KMS-11 (cell line): ENCODE results near the gene B3GNT8.
"Not testable (repeated sequence)": the region's sequence is repeated elsewhere in the genome, so short reads cannot be mapped to it uniquely, and the experiment has no call there.

Source experiments
- H2AFZ ChIP-seq: fragments of 200-600 bp; sonication (generic); 2 replicates; pipeline ENCODE4 v1.6.1; 2016; ENCODE audit warnings: antibody characterized with exemption, mixed run types, low read depth
- H3K27ac ChIP-seq: fragments of 200-600 bp; sonication (generic); 2 replicates; pipeline ENCODE4 v1.6.1; 2016; ENCODE audit warnings: mild to moderate bottlenecking, mixed run types
- H3K27me3 ChIP-seq: fragments of 200-600 bp; sonication (generic); 2 replicates; pipeline ENCODE4 v1.6.1; 2017; ENCODE audit warnings: mild to moderate bottlenecking, low read depth, mixed run types, moderate library complexity; ENCODE audit not compliant: insufficient read depth
- H3K36me3 ChIP-seq: fragments of 200-600 bp; sonication (generic); 2 replicates; pipeline ENCODE4 v1.6.1; 2017; ENCODE audit warnings: mild to moderate bottlenecking, mixed run types; ENCODE audit not compliant: insufficient read depth
- H3K4me1 ChIP-seq: fragments of 200-600 bp; sonication (generic); 2 replicates; pipeline ENCODE4 v1.6.1; 2016; ENCODE audit warnings: mild to moderate bottlenecking, low read depth, mixed run types; ENCODE audit not compliant: poor library complexity, severe bottlenecking
- H3K4me2 ChIP-seq: fragments of 200-600 bp; sonication (generic); 2 replicates; pipeline ENCODE4 v1.7.0; 2016; ENCODE audit warnings: mild to moderate bottlenecking, mixed run types
- H3K4me3 ChIP-seq: fragments of 200-600 bp; sonication (generic); IDR thresholded peaks from 2 replicates; pipeline ENCODE4 v1.6.1; 2017; ENCODE audit warnings: low read depth, low read length, mixed read lengths; ENCODE audit not compliant: insufficient read depth
- H3K79me2 ChIP-seq: fragments of 200-600 bp; sonication (generic); 2 replicates; pipeline ENCODE4 v1.6.1; 2016; ENCODE audit warnings: low read depth, mixed run types; ENCODE audit not compliant: insufficient read depth
- H3K9ac ChIP-seq: fragments of 200-600 bp; sonication (generic); 2 replicates; pipeline ENCODE4 v1.6.1; 2016; ENCODE audit warnings: mild to moderate bottlenecking, mixed run types
- H4K20me1 ChIP-seq: fragments of 200-600 bp; sonication (generic); 2 replicates; pipeline ENCODE4 v1.6.1; 2016; ENCODE audit warnings: mild to moderate bottlenecking, mixed run types; ENCODE audit not compliant: insufficient read depth
- TF ChIP-seq, protein P1 (sequence below): fragments of 200-600 bp; sonication (generic); conservative IDR thresholded peaks from 2 replicates; pipeline ENCODE4 v1.6.1; 2017; ENCODE audit warnings: low read depth, mild to moderate bottlenecking, antibody characterized with exemption, low read length, moderate library complexity, mixed read lengths

Gene B3GNT8

DNA sequence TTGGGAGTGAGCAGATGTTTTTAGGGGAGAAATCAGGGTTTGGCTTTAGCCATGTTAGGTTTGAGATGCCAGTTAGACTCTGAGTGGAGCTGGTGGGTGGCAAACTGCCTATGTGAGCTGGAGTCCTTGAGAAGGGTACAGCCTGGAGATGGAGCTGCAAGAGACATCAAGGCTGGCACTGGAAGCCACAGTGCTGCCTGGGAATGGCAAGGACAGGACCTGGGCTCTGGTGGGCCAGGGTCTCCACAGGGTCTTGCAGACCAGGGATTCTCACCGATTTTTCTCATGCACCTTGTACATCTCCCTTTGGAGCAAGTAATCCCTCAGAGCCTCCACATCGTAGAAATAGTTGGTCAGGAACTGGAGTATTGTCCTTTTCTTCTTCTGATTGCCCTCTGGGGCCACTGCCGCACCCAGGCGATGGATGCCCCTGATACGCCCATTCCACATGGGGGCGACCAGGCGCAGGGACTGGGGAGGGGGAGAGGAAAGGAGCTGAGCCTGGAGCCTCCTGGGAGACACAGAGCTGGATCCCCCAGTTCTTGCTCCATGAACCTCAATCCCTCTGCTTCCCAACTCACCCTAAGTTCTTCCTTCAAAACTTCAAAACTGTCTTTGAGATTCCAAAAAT, 10.9 kb upstream of the B3GNT8 start:
- peaks cover 12% of the 10 kb centered on the region; the same call in 1 of the 2 replicates for H3K79me2 ChIP-seq
- no peak overlapping the region for H3K27ac ChIP-seq
- H4K20me1 ChIP-seq = no peaks in the 10 kb centered on the region
- no peak overlapping the region for H2AFZ ChIP-seq
- no peaks in the 10 kb centered on the region for H3K36me3 ChIP-seq
- peak overlapping the region; percentile 66; the same call in 1 of the 2 replicates for H3K4me2 ChIP-seq
- H3K4me1 ChIP-seq = peaks cover 15% of the 10 kb centered on the region
- H3K4me3 ChIP-seq = no peak overlapping the region
- H3K27me3 ChIP-seq = no peaks in the 10 kb centered on the region; the same call in 1 of the 2 replicates
- TF ChIP-seq, protein P1, sequence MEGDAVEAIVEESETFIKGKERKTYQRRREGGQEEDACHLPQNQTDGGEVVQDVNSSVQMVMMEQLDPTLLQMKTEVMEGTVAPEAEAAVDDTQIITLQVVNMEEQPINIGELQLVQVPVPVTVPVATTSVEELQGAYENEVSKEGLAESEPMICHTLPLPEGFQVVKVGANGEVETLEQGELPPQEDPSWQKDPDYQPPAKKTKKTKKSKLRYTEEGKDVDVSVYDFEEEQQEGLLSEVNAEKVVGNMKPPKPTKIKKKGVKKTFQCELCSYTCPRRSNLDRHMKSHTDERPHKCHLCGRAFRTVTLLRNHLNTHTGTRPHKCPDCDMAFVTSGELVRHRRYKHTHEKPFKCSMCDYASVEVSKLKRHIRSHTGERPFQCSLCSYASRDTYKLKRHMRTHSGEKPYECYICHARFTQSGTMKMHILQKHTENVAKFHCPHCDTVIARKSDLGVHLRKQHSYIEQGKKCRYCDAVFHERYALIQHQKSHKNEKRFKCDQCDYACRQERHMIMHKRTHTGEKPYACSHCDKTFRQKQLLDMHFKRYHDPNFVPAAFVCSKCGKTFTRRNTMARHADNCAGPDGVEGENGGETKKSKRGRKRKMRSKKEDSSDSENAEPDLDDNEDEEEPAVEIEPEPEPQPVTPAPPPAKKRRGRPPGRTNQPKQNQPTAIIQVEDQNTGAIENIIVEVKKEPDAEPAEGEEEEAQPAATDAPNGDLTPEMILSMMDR = no peak
- no peak overlapping the region for H3K9ac ChIP-seq

GRCh38 chr19:41436674-41436951, 9.4 kb upstream of the B3GNT8 start:
- Histone ChIP-seq H3K4me1 (peaks cover 15% of the 10 kb centered on the region), H3K4me3 (no peak overlapping the region), H3K27ac (no peak overlapping the region), H3K4me2 (no peak overlapping the region), H3K9ac (no peak overlapping the region), H3K27me3 (no peaks in the 10 kb centered on the region), H4K20me1 (no peaks in the 10 kb centered on the region), H3K79me2 (peaks cover 12% of the 10 kb centered on the region; the same call in 1 of the 2 replicates), H2AFZ (no peak overlapping the region), H3K36me3 (no peaks in the 10 kb centered on the region)
- TF ChIP-seq, protein P1 = no peak

DNA sequence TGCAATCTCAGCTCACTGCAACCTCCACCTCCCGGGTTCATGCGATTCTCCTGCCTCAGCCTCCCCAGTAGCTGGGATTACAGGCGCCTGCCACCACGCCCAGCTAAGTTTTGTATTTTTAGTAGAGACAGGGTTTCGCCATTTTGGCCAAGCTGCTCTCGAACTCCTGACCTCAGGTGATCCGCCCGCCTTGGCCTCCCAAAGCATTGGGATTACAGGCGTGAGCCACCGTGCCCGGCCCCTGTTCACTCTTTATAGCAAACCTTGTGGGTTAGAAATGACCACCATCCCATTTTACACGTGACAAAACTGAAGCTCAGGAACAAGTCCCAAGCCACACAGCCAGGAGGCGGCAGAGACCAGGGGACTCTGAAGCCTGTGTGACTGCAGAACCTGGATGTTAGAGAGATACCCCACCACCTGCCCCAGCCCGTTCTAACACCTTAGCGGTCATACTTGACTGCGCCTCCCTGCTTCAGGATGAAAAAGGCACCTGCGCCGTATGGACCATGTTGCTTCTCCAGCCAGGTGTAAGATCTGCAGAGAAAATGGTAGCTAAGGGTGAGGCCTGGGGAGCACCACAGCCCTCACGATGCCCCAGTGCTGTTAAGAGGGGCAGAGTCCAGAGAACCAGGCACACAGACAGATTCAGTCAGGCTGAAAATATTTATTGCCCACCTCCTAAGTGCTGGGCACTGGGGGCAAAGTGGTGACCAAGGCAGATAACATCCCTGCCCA, 8.9 kb upstream of the B3GNT8 start:
- peaks cover 15% of the 10 kb centered on the region for H3K4me1 ChIP-seq
- no peak overlapping the region for H3K4me3 ChIP-seq
- no peak overlapping the region for H3K27ac ChIP-seq
- H4K20me1 ChIP-seq = no peaks in the 10 kb centered on the region
- no peaks in the 10 kb centered on the region for H3K36me3 ChIP-seq
- TF ChIP-seq, protein P1 = no peak
- peaks cover 12% of the 10 kb centered on the region; the same call in 1 of the 2 replicates for H3K79me2 ChIP-seq
- no peak overlapping the region for H3K4me2 ChIP-seq
- H3K27me3 ChIP-seq = no peaks in the 10 kb centered on the region
- H2AFZ ChIP-seq = no peak overlapping the region
- H3K9ac ChIP-seq = no peak overlapping the region

- not testable (repeated sequence) for H3K4me2 ChIP-seq, H3K36me3 ChIP-seq, H2AFZ ChIP-seq, H3K4me3 ChIP-seq, H3K9ac ChIP-seq, H3K27me3 ChIP-seq, H3K27ac ChIP-seq, H4K20me1 ChIP-seq
- H3K79me2 ChIP-seq = peaks cover 12% of the 10 kb centered on the region; the same call in 1 of the 2 replicates
- peaks cover 11% of the 10 kb centered on the region for H3K4me1 ChIP-seq
Observed at GRCh38 chr19:41435376-41435775, 8.2 kb upstream of the B3GNT8 start.

DNA sequence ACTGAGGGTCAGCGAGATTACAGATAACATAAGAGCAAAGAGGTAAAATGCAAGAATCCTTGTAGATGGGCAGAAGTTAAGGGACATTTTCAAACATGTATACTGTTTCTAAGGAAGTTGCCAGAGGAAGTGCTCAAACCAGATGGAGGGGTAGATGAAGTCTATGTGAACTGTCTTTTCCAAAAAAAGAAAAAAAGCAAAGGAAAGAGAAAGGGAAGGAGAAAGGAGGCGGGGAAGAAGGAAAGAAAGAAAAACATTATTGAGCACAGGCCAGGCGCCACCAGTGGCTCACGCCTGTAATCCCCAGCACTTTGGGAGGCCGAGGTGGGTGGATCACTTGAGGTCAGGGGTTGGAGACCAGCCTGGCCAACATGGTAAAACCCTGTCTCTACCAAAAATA, 7.3 kb upstream of the B3GNT8 start:
- Histone ChIP-seq H3K27me3 (no peaks in the 10 kb centered on the region), H2AFZ (no peak overlapping the region), H3K4me3 (no peak overlapping the region), H3K36me3 (no peaks in the 10 kb centered on the region), H3K79me2 (peaks cover 12% of the 10 kb centered on the region; the same call in 1 of the 2 replicates), H4K20me1 (no peaks in the 10 kb centered on the region), H3K27ac (no peak overlapping the region), H3K9ac (no peak overlapping the region), H3K4me2 (no peak overlapping the region), H3K4me1 (peaks cover 7% of the 10 kb centered on the region)
- TF ChIP-seq, protein P1 = no peak
